NT2/D1 (cell line): Measurements from ENCODE around the gene DDX1.

ENCODE experiments used
- DNase-seq: peaks from one replicate; pipeline ENCODE4 v3.0.0-alpha.2; 2011; ENCODE audit warnings: low read depth, low spot score
- H3K27me3 ChIP-seq: 2 replicates; pipeline ENCODE4 v1.6.0; 2011; ENCODE audit warnings: mild to moderate bottlenecking; ENCODE audit not compliant: insufficient read length, insufficient read depth
- H3K36me3 ChIP-seq: 2 replicates; pipeline ENCODE4 v1.6.1; 2011; ENCODE audit warnings: mild to moderate bottlenecking, low read length, mixed read lengths; ENCODE audit not compliant: insufficient read depth, insufficient read length
- H3K4me1 ChIP-seq: 2 replicates; pipeline ENCODE4 v1.5.1; 2011; ENCODE audit not compliant: insufficient read depth, insufficient read length
- H3K4me3 ChIP-seq: 2 replicates; pipeline ENCODE4 v1.5.1; 2011; ENCODE audit warnings: low read depth; ENCODE audit not compliant: insufficient read length
- H3K9ac ChIP-seq: 2 replicates; pipeline ENCODE4 v1.6.0; 2011; ENCODE audit warnings: low read depth; ENCODE audit not compliant: insufficient read length
- H3K9me3 ChIP-seq: 2 replicates; pipeline ENCODE4 v1.5.1; 2011; ENCODE audit warnings: mild to moderate bottlenecking, low read length; ENCODE audit not compliant: insufficient read depth
- SUZ12 ChIP-seq: IDR thresholded peaks from 2 replicates; pipeline ENCODE4 v1.6.1; 2011; ENCODE audit not compliant: insufficient read length, insufficient read depth; ENCODE audit errors: extremely low read depth
- YY1 ChIP-seq: IDR thresholded peaks from 2 replicates; pipeline ENCODE4 v1.6.1; 2011; ENCODE audit not compliant: insufficient read length, insufficient read depth
- ZNF274 ChIP-seq: IDR thresholded peaks from 2 replicates; pipeline ENCODE4 v1.6.1; 2011; ENCODE audit warnings: mild to moderate bottlenecking, low read depth, low read length

Gene DDX1

DNA sequence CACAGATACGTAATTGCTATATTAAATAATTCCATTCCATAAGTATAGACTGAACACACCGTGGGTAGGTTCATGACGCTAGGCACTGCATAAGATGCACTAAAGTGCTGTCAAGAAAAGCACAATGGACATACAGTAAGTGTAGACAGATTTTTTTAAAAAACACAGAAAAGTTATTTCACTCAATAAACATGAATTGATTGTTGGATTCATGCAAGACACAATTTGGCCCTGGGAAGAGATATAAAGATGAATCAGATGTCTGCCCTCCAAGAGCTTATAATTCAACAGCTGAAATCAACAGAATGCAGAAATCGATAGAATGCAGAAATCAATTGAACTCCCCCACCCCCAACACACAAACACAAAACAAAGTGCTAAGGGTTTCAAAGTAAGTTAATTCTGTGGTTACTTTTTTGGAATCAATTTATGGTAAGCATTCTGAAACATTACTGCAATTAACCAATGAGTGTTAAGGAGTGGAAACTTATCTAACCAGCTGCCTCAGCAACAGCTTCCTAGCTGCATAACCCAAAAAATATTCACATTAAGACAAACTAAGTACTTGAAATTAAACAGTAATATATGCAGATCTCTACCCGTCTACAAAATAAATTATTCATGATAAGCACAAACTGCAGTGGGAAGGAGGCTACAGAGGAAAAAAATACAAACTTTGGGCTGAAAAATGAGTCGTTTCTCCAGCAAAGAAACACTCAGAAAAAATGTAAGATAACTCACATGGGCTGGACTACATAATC is 32.1 kb upstream of the DDX1 start:
- H3K36me3 ChIP-seq = peaks cover 7% of the 10 kb centered on the region
- no peak overlapping the region for H3K9ac ChIP-seq
- no peak for DNase-seq
- no peak overlapping the region for H3K4me3 ChIP-seq
- H3K9me3 ChIP-seq = no peaks in the 10 kb centered on the region
- no peak for TF ChIP-seq SUZ12
- no peak for TF ChIP-seq ZNF274
- no peak for TF ChIP-seq YY1
- no peaks in the 10 kb centered on the region for H3K27me3 ChIP-seq
- no peaks in the 10 kb centered on the region for H3K4me1 ChIP-seq

DNA sequence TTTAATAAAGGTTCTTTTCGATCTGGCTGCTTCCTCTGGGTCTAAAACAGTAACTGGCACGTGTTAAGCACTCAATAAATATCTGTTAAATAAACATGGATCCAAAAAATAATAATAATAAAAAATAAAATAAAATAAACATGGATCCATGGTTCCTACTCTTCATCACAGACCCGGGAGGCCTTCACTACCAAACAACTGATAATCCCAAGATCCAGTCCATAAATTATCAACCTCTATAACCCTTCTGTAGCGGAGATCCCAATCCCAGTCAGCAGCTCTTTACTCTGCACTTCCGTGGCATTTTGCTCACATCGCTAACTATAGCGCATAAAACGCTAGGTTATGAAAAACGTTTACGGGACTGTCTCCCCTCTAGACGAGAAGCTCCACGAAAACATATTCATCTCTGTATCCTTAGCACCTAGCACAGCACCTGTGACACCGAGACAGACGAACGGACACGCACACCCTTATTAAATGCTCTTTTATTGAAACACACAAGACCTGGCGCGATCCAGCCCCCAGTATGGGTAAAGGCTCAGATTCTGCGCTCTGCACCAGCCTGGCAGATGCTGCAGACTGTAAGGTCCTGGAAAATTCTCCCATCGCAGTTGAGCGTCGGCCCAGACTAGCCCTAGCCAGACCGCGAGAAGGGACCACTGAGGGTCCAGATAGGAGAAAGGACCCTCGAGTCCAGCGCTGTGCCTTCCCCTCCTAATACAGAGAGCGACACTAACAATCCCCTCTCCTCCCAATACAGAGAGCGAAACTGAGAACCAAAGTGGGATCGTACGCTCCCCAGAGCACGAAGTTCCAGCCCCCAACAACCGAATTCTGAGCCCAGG is 31.3 kb upstream of the DDX1 start:
- Histone ChIP-seq H3K27me3 (no peaks in the 10 kb centered on the region), H3K9ac (peak overlapping the region; percentile 78), H3K4me3 (peak overlapping the region; percentile 82), H3K9me3 (no peaks in the 10 kb centered on the region), H3K4me1 (no peaks in the 10 kb centered on the region), H3K36me3 (peaks cover 6% of the 10 kb centered on the region)
- DNase-seq = no peak
- TF ChIP-seq YY1 = no peak
- no peak for TF ChIP-seq SUZ12
- TF ChIP-seq ZNF274 = no peak

DNA sequence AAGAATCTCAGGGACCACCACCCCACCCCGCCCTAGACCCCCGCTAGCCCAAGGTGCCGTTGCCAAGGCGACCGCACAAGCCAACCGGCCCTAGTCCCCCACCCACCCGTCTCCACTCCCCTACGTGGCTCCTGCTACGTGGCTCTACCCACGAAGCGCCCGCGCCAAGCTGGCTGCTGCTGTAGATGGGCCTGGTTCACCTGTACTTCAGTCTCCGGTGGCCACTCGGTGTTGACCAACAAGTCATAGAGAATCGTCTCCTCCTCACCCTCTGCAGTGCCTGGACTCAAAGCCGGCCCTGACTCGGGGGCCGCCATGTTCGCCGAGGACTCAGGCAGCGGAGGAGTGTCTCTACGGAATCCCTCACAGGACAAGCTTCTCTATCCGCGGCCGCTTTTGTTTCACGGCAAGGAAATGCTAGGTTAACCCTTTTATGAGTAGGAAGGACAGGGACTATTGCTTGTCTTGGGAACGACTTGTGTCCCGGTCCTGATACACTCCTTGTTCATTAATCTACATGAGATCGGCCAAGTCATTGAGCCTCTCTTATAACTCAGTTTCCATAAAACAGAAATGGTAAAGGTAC is 30.6 kb upstream of the DDX1 start, which contains the start of gene NBAS:
Gene NBAS, minus strand, starts transcription at position 347 of the 586 bp plus-strand sequence. Its CDS starts 30 bp downstream, at position 317.
- H3K36me3 ChIP-seq = peaks cover 4% of the 10 kb centered on the region
- TF ChIP-seq ZNF274 = no peak
- TF ChIP-seq YY1 = peak; percentile 89
- no peaks in the 10 kb centered on the region for H3K27me3 ChIP-seq
- no peaks in the 10 kb centered on the region for H3K4me1 ChIP-seq
- peak within 1 kb of the TSS; percentile 82 for H3K4me3 ChIP-seq
- no peaks in the 10 kb centered on the region for H3K9me3 ChIP-seq
- peak; percentile 81 for DNase-seq
- H3K9ac ChIP-seq = peak within 1 kb of the TSS; percentile 78

DNA sequence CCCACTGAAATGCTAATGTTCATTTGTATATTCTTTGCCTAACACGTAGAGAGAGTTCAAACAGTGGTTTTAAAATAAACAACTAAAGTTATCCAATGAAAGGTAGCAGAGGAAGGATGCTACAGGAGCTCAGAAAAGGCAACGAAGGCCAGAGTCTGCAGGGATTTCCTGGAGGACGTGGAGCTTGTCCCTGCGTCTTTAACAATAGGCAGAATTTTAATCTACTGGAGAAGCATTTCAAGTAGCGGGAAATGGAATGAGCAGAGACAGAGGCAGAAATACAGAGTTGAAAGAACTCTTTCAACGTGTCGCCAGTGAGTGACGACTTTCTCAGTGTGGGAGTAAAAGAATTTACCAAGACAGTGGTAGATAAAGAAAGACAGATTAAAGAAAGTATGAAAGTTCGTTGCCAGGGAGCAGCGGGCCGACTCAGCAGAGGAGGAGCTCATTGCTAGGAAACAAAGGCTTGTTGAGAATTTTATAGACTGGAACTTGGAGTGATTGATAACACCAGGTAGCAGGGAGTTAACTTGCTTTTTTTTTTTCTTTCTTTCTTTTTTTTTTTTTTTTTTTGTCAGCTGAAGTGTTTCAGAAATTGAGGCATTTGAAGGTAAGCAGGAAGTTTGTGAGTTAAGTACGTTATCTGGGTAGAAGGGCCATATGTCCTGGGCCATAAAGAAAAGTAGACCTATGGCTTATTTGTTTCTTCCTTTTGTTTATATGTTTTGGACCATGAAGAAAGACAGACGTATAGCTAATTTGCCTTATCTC is 29.9 kb upstream of the DDX1 start:
- TF ChIP-seq ZNF274 = no peak
- peak overlapping the region; percentile 82 for H3K4me3 ChIP-seq
- no peaks in the 10 kb centered on the region for H3K27me3 ChIP-seq
- H3K4me1 ChIP-seq = no peaks in the 10 kb centered on the region
- H3K36me3 ChIP-seq = peaks cover 4% of the 10 kb centered on the region
- no peak for DNase-seq
- H3K9me3 ChIP-seq = no peaks in the 10 kb centered on the region
- H3K9ac ChIP-seq = peak overlapping the region; percentile 78

DNA sequence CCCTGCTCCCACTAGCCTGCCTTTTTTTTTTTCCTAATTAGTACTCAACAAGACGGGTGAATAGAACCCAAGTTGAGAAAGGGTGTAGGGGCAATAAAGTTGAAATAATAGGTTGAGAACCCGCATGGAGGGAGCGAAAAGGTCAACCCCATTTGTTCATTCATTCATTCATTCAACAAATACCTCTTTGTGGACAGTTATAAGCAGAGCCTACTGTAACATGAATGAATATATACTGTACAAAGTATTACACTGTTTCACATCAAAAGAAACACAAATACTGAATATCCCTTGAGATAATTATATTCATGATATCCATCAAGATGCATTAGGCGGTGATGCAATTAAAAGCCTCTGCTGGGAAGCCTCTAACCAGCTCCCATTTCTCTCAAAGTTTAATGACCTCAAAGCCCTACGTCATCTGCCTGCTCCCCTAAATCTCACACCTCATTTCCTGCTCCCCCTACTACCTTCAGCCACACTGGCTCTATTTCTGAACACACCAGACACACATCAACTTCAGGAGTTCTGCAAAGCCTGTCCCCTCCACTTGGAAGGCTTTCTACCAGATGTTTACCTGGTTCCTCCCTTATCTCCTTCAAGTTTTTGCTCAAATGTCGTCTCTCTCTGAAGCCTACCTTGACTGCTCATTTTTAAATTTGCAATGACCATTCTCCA is 29.2 kb upstream of the DDX1 start:
- Histone ChIP-seq H3K4me3 (no peak overlapping the region), H3K9me3 (no peaks in the 10 kb centered on the region), H3K27me3 (no peaks in the 10 kb centered on the region), H3K4me1 (no peaks in the 10 kb centered on the region), H3K36me3 (peaks cover 4% of the 10 kb centered on the region), H3K9ac (no peak overlapping the region)
- DNase-seq = no peak
- TF ChIP-seq ZNF274 (no peak), SUZ12 (no peak), YY1 (no peak)

DNA sequence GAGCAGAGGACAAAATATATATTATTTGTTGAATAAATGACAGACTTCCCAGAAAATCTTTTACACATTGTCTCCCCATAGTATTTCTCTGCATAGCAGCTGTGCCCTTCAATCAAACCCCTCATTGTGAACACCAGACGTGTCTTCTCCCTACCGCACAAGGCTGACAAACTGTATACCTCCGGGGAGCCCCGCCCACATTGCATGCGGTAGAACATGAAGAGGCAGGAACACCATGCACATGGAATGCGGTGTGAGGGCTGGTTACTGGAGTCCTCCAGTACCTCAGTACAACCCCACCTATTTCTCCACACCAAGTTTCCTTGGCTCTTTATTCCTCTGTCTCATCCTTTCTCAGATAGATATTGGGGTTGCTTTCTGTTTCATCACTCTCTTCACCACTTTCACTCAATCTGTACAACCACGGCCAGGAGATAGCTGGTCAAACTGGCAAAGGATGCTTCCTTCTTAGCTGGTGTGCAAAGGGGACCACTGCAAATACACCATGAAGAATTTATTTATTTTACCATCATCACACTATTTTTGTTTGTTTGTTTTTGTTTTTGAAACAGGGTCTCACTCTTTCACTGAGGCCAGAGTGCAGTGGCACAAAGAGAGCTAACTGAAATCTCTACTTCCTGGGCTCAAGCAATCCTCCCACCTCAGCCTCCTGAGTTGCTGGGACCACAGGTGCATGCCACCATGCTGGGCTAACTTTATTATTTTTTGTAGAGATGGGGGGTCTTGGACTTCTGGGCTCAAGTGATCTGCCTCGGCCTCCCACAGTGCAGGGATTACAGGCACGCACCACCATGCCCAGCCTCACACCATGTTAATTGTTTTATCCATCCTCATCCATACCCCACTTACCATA is 28.2 kb upstream of the DDX1 start:
- no peaks in the 10 kb centered on the region for H3K9me3 ChIP-seq
- H3K9ac ChIP-seq = no peak overlapping the region
- H3K4me3 ChIP-seq = no peak overlapping the region
- H3K27me3 ChIP-seq = no peaks in the 10 kb centered on the region
- no peaks in the 10 kb centered on the region for H3K4me1 ChIP-seq
- no peaks in the 10 kb centered on the region for H3K36me3 ChIP-seq
- TF ChIP-seq YY1 (no peak), ZNF274 (no peak), SUZ12 (no peak)
- no peak for DNase-seq
